Choroid plexus epithelial cell (primary cell): Measurements from ENCODE around the gene SLC12A9.
"Not testable (repeated sequence)": the region's sequence is repeated elsewhere in the genome, so short reads cannot be mapped to it uniquely, and the experiment has no call there.

Experiments used
- DNase-seq: peaks from one replicate; pipeline ENCODE4 v3.0.0-alpha.2; 2010; ENCODE audit warnings: low read depth
- H3K4me3 ChIP-seq: 2 replicates; pipeline ENCODE4 v1.5.1; 2011; ENCODE audit warnings: low read depth, mild to moderate bottlenecking, control low read depth, low read length, moderate library complexity
- TF ChIP-seq, protein P1 (sequence below): conservative IDR thresholded peaks from 2 replicates; pipeline ENCODE4 v1.5.1; 2011; ENCODE audit warnings: low read depth, mild to moderate bottlenecking, control low read depth, inconsistent platforms, low read length, moderate library complexity

SLC12A9 gene

DNA sequence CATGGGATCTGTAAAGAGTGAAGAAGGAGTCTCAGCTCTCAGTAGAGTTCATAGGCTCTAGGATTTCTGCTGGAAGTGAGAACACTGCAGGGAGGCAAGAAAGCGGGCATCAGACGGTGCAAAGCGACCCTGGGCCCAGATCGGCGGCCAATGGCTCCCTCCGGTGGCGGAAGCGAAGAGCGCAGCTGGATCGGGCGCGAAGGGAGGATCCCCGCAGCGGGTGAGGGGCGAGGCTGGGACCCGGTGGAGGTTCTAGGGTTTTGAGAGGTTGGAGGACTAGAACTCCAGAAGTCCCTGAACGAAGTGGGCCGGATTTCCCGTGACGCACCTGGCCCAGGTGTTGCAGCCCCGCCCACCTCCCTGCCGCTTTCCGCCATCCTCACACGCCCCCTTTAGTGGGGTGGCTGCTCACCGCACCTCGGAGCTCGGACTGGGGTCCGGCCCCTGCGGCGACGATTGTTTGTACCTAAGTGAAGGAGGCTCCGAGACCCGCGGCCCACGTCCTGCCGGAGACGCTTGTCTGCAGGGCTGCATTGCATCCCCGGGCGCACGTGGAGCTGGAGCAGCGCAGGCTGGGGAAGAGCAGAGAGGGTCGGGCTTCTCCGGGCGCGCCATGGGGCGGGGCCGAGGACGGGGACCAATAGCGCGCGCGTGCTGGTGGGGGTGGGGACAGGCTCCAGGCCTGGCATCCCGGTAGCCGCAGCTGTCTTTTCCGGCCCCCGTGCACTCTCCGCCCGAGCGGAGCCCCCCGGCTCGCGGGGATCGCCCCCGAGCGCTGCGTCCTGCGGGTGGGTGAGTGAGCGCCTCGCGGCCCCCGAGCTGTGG is at the start of gene SLC12A9:
SLC12A9 (plus strand) TSS at position 666 of the 825 bp plus-strand sequence. CDS start 1,485 bp downstream, outside the sequence.
- TF ChIP-seq, protein P1, sequence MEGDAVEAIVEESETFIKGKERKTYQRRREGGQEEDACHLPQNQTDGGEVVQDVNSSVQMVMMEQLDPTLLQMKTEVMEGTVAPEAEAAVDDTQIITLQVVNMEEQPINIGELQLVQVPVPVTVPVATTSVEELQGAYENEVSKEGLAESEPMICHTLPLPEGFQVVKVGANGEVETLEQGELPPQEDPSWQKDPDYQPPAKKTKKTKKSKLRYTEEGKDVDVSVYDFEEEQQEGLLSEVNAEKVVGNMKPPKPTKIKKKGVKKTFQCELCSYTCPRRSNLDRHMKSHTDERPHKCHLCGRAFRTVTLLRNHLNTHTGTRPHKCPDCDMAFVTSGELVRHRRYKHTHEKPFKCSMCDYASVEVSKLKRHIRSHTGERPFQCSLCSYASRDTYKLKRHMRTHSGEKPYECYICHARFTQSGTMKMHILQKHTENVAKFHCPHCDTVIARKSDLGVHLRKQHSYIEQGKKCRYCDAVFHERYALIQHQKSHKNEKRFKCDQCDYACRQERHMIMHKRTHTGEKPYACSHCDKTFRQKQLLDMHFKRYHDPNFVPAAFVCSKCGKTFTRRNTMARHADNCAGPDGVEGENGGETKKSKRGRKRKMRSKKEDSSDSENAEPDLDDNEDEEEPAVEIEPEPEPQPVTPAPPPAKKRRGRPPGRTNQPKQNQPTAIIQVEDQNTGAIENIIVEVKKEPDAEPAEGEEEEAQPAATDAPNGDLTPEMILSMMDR = peak; percentile 95
- H3K4me3 ChIP-seq = peak within 1 kb of the TSS; percentile 77
- peak; percentile 93 for DNase-seq

DNA sequence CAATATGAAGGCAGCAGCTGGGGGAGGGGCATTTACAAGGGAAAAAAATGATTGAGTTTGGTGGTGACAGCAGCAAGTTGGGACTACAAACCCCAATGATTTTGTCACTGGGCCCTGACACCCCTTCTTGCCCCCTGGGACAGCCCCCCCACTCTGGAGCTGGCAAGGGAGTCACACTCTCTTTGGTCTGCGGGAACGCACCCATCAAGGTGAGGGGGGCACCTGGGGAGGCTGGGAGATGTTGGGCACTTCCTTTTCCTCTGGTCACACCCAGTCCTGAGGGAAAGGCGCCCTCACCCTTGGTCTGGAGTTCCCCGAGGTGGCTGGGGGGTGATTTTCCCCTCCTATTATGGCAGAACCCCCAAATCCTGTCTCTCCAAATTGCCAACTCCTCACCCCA is 49.6 kb upstream of the SLC12A9 start:
- no peak overlapping the region for H3K4me3 ChIP-seq
- DNase-seq = no peak
- TF ChIP-seq, protein P1 = no peak

DNA sequence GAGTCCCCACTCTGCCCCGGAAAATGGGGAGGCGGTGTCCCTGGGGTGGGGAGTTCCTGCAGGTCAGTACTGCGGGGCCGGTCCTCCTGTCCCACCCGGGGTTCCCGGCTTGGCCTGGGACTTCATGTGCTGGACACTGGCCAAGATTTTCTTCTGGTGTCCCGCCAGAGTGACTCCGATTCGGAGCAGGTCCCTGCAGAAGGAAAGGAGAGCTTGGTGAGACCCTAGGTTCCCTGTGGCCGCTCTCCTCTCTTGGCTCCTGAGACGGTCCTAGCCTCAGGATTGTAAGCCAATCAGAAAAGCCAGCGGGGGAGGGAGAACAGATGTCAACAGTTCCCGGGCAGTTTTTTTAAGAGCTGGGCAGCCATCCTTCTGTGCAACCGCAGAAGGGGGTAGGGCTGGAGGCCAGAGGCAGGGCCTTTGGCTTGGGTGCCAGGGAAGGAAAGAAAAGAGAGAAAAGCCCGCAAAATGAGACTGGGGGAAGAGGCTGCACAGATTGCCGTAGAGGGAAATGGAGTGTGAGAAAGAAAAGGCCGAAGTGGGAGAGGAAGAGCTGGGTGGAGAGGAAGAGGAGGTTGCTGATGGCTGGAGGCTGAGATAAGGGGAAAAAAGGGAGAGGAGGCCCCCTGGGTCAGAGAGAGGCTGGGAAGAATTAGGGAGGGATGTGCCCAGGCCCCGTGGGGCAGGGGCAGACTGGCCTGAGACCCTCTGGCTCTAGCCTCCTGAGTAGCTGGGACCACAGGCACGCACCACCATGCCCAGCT is 48.9 kb upstream of the SLC12A9 start:
- peak; percentile 89 for DNase-seq
- TF ChIP-seq, protein P1 = no peak
- H3K4me3 ChIP-seq = no peak overlapping the region

GRCh38 chr7:100804681-100805431 is 47.7 kb upstream of the SLC12A9 start:
- no peak for DNase-seq
- no peak overlapping the region for H3K4me3 ChIP-seq
- TF ChIP-seq, protein P1 = no peak

DNA sequence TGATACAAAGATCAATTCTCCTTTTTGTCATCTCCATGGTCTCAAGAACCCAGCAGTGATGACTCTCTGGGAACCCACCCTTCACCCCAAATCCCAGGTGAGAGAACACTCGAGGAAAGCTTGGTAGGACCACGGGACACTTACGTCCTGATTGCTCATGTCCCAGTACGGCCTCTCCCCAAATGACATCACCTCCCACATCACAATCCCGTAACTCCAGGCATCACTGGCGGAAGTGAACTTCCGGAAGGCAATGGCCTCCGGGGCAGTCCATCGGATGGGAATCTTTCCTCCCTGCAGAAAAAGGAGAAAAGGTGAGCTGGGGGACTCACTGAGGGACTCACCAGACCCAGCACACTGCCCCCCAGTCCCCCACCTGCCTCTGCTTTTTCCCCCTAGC is 46.2 kb upstream of the SLC12A9 start:
- no peak for DNase-seq

GRCh38 chr7:100806883-100807282 is 45.6 kb upstream of the SLC12A9 start:
- DNase-seq, H3K4me3 ChIP-seq: not testable (repeated sequence)

More for the DNA sequence above, 46.2 kb upstream of the SLC12A9 start:
- TF ChIP-seq, protein P1 = no peak
- no peak overlapping the region for H3K4me3 ChIP-seq

DNA sequence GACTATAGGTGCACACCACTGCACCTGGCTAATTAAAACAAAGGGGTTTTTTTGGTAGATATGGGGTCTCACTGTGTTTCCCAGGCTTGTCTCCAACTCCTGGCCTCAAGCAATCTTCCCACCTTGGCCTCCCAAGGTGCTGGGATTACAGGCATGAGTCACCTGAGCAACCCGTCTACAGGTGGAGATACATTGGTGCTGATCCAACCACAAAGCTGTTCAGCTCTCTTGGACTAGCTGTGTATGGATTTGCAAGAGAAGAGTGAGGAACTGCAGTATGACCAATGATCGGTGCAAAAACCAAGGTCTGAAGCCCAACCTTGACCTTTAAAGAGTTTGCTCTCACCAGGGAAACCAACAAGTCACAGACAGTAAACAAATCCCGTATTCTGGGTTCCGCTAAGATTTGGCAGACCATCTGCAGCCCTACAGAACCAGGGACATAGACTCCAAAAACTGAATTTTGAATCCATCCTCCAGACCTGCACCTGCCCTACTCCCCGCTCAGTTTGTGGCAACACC is 44.1 kb upstream of the SLC12A9 start:
- DNase-seq = no peak
- no peak overlapping the region for H3K4me3 ChIP-seq
- TF ChIP-seq, protein P1 = no peak
